Adrenal gland (tissue), 5 donors: ENCODE measurements around the gene OR4D9.

Experiments used
- POLR2A ChIP-seq, 2 donors: fragments of 450-650 bp; IDR thresholded peaks; one replicate each; pipeline ENCODE4 v1.6.1; 2017; ENCODE audit warnings: antibody characterized with exemption in 2 of 2, mild to moderate bottlenecking in 2 of 2, moderate library complexity in 1 of 2
- TF ChIP-seq, protein P1 (sequence below), 6 experiments: fragments of 450-650 bp in 4 of 6; fragments of 200-600 bp in 2 of 6; sonication (generic) in 1 of 6; IDR thresholded peaks; 1 replicate in 5 of 6; 2 replicates in 1 of 6; pipeline versions ENCODE4 v1.5.1 to v1.8.0; 2016 to 2021; ENCODE audit warnings: antibody characterized with exemption in 6 of 6, mild to moderate bottlenecking in 2 of 6, moderate library complexity in 1 of 6
- donor health status: DM: no; HTN: no; CAD: no.

DNA sequence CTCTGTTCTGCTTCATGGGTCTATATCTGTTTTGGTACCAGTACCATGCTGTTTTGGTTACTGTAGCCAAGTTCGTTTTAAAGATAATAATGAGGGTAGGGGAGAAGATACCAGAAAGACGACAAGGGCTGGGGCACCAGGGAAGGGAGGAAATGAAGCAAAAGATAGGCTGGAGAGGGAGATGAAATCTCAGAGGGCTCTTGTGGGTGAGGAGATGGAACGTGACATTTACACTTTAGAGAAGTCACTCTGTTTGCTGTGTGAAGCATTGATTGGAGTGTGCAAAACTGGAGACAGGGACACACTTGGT lies 33.5 kb downstream of the OR4D9 start:
- TF ChIP-seq, protein P1, sequence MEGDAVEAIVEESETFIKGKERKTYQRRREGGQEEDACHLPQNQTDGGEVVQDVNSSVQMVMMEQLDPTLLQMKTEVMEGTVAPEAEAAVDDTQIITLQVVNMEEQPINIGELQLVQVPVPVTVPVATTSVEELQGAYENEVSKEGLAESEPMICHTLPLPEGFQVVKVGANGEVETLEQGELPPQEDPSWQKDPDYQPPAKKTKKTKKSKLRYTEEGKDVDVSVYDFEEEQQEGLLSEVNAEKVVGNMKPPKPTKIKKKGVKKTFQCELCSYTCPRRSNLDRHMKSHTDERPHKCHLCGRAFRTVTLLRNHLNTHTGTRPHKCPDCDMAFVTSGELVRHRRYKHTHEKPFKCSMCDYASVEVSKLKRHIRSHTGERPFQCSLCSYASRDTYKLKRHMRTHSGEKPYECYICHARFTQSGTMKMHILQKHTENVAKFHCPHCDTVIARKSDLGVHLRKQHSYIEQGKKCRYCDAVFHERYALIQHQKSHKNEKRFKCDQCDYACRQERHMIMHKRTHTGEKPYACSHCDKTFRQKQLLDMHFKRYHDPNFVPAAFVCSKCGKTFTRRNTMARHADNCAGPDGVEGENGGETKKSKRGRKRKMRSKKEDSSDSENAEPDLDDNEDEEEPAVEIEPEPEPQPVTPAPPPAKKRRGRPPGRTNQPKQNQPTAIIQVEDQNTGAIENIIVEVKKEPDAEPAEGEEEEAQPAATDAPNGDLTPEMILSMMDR (IDR thresholded peaks at IDR 0.05): no peak
- TF ChIP-seq POLR2A (IDR thresholded peaks at IDR 0.05): no peak
